ENCODE results near the gene LAMB3.

LAMB3 gene

DNA sequence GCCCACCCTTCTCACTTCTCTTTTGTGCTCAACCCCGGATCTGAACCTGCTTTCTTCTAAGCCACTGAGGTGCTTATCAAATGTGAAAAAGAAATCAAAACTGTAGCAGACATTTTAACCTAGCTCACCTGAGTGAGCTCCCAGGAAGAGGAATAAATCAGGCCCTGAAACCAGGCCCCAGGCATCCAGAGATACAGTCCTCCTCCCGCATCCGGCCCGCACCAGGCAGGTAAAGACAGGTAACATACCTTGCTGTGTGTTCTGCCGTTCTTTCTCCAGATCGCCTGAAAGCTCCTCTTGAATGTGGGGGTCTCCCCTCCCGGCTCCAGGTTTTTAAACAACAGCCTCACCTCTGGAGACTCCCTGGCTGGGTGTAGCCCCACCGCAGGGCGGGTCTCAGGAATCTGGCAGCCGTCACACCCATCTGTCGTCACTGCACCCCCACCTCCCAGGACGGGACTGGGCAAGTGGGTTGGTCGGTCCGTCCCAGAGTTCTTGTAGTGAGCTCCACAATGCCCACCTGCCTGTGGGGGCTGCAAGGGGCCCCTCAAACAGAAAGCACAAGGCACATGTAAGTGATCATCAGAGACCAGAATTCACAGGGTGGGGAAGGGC, at the start of gene LAMB3:
Gene LAMB3, minus strand, starts transcription at position 305 of the 615 bp plus-strand sequence. CDS start 1,481 bp downstream, outside the sequence.
- TF ChIP-seq GATA3 (IDR thresholded peaks at IDR 0.05; ENCODE audit: low read depth, low read length) (no peak), GATA2 (IDR thresholded peaks at IDR 0.05; ENCODE audit: low read depth, low read length) (no peak)

DNA sequence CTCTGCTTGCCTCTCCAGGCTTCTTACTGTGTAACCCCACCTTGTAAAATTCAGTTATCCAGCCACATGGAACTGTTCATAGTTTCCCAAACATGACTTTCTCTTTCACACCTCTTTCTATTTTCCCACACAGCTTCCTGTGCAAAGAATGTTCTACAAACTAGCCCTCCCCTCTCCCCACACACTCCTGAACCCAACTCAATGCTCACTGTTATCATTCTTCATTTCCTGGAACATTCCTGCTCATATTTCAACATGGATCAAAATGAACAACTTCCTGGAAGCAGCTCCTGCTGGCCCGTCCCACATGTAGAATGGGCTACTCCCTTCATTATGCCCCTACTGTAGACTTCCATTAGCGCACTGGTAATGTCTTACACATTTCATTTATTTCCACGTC, 44.9 kb upstream of the LAMB3 start:
- TF ChIP-seq GATA3 (IDR thresholded peaks at IDR 0.05; ENCODE audit: low read depth, low read length) (no peak), GATA2 (IDR thresholded peaks at IDR 0.05; ENCODE audit: low read depth, low read length) (no peak)

DNA sequence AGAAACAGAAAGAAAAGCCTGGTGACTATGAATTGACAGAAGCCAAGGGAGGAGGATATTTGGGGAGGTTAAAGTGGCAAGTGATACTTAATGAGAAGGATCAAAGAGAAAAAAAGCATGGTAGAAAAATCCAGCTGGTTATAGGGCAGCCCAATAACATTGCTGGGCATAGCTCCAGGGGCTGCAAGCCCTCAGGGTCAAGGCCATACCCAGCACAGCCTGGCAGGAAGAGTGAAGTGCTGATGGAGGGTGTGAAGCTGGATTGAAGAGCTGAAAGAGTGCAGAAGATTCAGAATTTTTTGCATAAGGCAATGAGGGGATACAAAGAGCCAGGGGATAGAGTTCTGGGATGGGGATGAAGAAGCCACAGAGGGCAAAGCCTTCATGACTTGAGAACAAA, 44.4 kb upstream of the LAMB3 start:
- TF ChIP-seq GATA2 (IDR thresholded peaks at IDR 0.05; ENCODE audit: low read depth, low read length) (no peak), GATA3 (IDR thresholded peaks at IDR 0.05; ENCODE audit: low read depth, low read length) (no peak)

DNA sequence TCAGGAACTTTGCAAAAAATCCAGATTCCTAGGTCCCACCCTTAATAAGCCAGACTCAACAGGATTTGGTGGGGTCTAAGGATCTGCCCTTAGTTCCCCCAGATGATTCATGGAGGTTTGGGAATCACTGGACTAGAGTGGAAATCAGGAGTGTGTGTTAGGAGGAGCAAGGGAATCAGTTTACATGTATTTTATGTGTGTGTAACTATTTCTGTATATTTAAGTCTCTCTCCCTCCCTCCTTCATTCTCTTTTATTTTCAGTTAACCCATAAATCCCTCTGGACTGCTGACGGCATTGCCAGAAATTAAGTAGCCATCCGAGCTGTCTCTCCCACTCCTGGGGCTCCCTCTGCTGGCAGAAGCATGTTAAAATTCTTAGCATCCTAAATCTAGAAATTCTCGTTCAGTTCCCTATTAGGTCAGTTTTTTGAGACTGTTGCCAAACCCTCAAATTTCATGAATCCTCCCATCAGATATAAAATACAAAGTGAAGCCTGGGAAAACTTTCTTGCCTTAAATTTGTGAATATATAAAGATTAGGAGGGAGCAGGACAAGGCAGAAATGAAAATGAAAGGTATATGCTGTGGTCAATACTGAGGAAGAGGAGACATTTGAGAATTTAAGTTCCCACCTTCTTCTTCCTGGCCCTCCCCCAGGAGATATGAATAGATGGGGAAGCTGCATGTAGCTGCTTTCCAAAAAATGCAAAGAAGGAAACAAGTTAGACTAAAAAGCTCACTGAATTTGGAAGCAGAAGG, 40.7 kb upstream of the LAMB3 start:
- TF ChIP-seq GATA2 (IDR thresholded peaks at IDR 0.05; ENCODE audit: low read depth, low read length) (no peak), GATA3 (IDR thresholded peaks at IDR 0.05; ENCODE audit: low read depth, low read length) (no peak)

DNA sequence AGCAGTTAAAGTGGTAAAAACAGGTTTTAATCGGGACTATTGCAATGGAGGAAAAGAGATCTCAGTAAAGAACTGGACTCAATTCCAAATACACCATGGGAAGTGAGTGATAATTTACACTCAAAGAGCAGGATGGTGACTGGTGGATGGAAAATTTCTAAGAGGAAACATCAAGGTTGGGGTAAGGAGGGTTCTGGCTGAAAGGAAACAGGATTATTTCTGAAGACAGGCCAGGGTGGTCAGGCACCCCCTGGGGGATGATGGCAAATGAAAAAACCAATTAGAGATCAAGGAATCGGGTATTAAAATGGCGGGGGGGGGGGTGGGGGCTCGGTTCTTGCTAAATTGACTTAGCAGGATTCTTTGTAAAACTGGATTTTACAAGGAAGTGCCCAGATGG, 40.1 kb upstream of the LAMB3 start:
- TF ChIP-seq GATA3 (IDR thresholded peaks at IDR 0.05; ENCODE audit: low read depth, low read length) (no peak), GATA2 (IDR thresholded peaks at IDR 0.05; ENCODE audit: low read depth, low read length) (no peak)

DNA sequence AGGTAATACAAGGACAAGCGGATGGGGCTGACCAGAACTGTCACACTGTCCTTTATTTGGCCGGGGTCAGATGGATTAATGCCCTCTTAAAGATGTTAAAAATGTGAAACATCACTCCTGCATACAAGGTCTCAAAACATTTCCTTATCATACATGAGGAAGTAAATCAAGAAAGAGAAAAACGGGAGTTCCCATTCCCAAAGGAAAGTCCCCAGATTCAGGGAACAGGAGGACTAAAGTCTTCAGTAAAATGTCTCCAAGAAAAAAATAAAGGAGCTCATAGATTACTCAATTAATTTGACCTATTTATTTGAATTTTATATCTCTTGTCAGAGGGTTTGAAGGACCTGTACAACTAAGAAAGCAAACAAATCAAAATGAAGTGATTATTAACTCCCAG, 39.0 kb upstream of the LAMB3 start:
- TF ChIP-seq GATA3 (IDR thresholded peaks at IDR 0.05; ENCODE audit: low read depth, low read length) (no peak), GATA2 (IDR thresholded peaks at IDR 0.05; ENCODE audit: low read depth, low read length) (no peak)

DNA sequence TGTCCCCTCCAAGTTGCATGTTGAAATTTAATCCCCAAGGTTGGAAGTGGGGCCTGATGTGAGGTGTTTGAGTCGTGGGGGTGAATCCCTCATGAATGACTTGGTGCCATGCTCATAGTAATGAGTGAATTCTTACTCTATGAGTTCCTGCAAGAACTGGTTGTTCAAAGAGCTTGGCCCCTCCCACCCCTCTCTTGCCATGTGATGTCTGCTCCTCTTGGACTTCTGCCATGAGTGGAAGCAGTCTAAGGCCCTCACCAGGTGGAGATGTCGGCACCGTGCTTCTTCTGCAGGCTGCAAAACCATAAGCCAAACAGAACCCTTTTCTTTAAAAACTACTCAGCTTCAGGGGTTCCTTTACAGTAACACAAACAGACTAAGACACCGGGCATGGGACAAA, 37.3 kb upstream of the LAMB3 start:
- TF ChIP-seq GATA3 (IDR thresholded peaks at IDR 0.05; ENCODE audit: low read depth, low read length) (no peak), GATA2 (IDR thresholded peaks at IDR 0.05; ENCODE audit: low read depth, low read length) (no peak)

DNA sequence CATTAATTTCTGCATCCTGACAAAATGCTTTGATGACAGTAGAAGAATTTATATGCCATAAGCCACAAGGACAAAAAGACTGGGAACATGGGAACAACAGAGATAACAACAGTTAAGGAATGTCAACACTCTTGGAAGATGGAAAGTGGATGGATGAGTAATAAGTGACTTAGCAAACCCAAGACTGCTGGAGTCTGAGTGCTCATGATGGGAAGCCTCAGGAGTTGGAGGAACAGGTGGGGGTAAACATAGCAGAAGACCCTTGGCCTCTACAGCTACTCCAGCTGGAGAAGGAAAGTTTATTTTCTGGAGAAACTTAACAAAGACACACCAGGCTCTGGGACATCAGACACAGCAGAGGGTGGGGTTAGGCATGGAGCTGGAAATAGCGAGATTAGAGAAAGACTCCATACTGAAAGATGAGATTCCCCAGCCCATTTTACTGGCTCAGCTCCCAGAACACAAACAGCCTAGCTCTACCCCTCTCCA, 36.6 kb upstream of the LAMB3 start:
- TF ChIP-seq GATA3 (IDR thresholded peaks at IDR 0.05; ENCODE audit: low read depth, low read length): no peak
- TF ChIP-seq GATA2 (IDR thresholded peaks at IDR 0.05; ENCODE audit: low read depth, low read length): no peak

DNA sequence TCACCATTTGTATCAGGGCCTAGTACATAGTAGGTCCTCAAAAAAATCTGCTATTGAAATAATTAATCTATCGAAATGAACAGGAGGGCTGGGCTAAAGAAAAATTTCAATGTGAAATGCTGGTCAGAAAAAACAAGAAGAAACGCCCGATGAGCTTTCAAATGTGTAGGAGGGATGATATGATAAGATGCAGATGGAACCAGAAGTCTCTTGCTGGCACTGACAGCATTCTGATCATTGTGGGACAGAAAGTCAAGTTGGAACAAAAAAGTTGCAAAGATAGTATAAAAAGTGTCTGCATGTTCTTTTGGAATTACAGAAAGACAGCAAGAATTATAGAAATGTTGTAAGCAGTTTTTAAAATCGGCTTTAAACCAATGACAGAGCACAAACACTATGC, 34.1 kb upstream of the LAMB3 start:
- no peak for TF ChIP-seq GATA3 (IDR thresholded peaks at IDR 0.05; ENCODE audit: low read depth, low read length)
- TF ChIP-seq GATA2 (IDR thresholded peaks at IDR 0.05; ENCODE audit: low read depth, low read length): no peak

DNA sequence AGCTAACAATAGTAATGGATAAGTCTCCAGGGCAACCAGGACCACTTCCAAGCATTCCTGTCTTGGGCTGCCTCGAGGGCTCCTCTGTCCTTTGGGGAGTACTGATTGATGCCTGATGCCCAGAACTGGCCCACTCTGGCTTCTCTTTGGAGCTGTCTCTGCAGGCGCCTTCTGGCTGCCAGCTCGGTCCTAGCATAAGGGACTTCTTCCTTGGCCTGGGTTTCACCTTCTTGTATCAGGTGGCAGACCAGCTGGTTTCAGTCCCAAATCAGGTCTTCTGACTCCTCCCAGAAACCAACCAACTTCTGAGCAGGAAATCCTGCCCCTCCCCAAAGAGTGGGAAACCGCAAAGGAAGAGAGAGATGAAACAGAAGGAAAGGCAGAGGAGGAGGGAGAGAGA, 33.6 kb upstream of the LAMB3 start:
- TF ChIP-seq GATA2 (IDR thresholded peaks at IDR 0.05; ENCODE audit: low read depth, low read length): no peak
- no peak for TF ChIP-seq GATA3 (IDR thresholded peaks at IDR 0.05; ENCODE audit: low read depth, low read length)

DNA sequence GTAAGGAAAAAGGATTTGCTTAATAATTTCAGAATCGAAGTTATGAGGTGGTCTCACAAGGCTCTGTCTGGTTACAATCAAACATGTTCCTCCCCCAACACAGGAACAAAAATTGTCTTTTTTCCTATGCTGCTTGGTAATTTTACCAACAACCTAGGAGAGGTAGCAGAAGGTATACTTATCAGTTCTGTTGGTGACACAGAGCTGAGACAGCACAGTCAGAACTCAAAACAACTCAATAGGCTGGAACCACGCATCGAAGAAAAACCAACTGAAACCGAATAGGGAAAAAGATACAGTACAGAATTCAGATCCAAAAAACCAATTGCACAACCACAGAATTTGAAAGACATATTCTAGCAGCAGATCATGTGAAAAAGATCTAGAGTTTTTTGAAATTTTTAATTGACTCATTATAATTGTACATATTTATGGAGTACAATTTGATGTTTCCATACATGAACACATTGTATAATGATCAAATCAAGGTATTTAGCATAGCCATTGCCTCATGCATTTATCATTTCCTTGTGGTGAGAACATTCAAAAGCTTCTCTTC, 26.8 kb upstream of the LAMB3 start:
- TF ChIP-seq GATA3 (IDR thresholded peaks at IDR 0.05; ENCODE audit: low read depth, low read length) (no peak), GATA2 (IDR thresholded peaks at IDR 0.05; ENCODE audit: low read depth, low read length) (no peak)

DNA sequence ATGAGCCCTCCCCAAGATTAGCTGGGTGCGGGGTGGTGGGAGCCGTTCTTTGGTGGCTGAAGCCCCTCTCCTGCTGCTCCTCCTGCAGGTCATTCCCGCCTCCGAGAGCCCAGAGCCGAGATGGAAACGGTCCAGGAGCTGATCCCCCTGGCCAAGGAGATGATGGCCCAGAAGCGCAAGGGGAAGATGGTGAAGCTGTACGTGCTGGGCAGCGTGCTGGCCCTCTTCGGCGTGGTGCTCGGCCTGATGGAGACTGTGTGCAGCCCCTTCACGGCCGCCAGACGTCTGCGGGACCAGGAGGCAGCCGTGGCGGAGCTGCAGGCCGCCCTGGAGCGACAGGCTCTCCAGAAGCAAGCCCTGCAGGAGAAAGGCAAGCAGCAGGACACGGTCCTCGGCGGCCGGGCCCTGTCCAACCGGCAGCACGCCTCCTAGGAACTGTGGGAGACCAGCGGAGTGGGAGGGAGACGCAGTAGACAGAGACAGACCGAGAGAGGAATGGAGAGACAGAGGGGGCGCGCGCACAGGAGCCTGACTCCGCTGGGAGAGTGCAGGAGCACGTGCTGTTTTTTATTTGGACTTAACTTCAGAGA, 23.4 kb upstream of the LAMB3 start:
- TF ChIP-seq GATA3 (IDR thresholded peaks at IDR 0.05; ENCODE audit: low read depth, low read length) (no peak), GATA2 (IDR thresholded peaks at IDR 0.05; ENCODE audit: low read depth, low read length) (no peak)

DNA sequence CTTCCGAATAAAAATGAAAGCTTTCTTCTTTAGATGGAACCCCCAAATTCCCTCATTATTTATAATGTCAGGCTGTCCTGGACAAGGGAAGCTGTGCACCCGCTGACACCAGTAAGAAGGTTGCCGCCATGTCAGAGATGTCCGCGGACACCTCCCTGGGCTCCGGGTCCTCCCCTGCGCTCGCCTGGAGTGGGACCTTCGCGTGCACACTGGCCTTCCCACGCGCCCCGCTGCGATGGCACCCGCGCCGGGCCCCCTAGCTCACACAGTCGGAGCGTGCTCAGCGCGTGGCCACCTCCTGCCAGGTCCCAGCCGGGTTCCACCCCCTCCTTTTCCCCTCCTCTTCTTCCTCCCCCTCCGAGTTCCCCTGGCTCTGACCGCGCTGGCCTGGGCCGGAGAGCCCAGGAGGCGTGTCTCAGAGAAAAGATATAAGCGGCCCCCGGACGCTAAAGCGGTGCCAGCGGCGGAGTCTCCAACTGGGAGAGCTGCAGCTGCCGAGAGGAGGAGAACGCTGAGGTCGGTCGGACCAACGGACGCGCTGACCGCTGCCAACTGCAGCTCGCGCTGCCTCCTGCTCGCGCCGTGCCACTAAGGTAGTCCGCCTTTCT, 22.8 kb upstream of the LAMB3 start, which contains the start of gene G0S2:
Gene G0S2, plus strand, starts transcription at position 456 of the 608 bp plus-strand sequence. CDS start 273 bp downstream, outside the sequence.
- TF ChIP-seq GATA3 (IDR thresholded peaks at IDR 0.05; ENCODE audit: low read depth, low read length) (no peak), GATA2 (IDR thresholded peaks at IDR 0.05; ENCODE audit: low read depth, low read length) (no peak)

All from SH-SY5Y (cell line).